ENCODE measurements around the gene CHPF2. TPM values are rescaled to one million over a fixed set of nuclear protein-coding genes. Genes with fewer than 3 reads are reported as not detected.
A peak's percentile ranks its signal among the peaks of the same experiment; 100 is the strongest.

CHPF2 gene
- total and polyA plus RNA-seq, 5 experiments from 2014 or later, result 16.8 to 48.6 (median 20.1) TPM

- POLR2A ChIA-PET, result interaction anchor here (0.6 to 2.5 kb wide), 13 partner anchors 9 to 1373 kb away, joined by 3 to 21 read pairs (median 4); partner anchors contain the start of genes H2BK1 and NUB1
- peak; percentile 99 for ATAC-seq
- peak within 1 kb of the TSS; percentile 95 to 98 (median 97) for H3K27ac Mint-ChIP-seq
- no peaks in the 10 kb centered on the region for H3K9me3 Mint-ChIP-seq
- H3K36me3 Mint-ChIP-seq, result peaks cover 0 to 40% (median 10%) of the 10 kb centered on the region in 3 donors
- peak within 1 kb of the TSS; percentile 88 to 100 (median 98) for H3K4me3 Mint-ChIP-seq
- peaks cover 25 to 47% (median 45%) of the 10 kb centered on the region in 4 donors for H3K4me1 Mint-ChIP-seq
- DNase-seq, result peak; percentile 91 to 99 (median 97)
- H3K27me3 Mint-ChIP-seq, result no peaks in the 10 kb centered on the region
Observed at GRCh38 chr7:151226875-151227782, 5.2 kb upstream of the CHPF2 start, which contains the start of gene ABCF2. ABCF2 (minus strand) TSS chr7:151227205; CDS start chr7:151226458, 747 bp downstream.

- no peaks in the 10 kb centered on the region for H3K9me3 Mint-ChIP-seq
- H3K36me3 Mint-ChIP-seq, result peaks cover 0 to 29% (median 10%) of the 10 kb centered on the region in 3 donors
- POLR2A ChIA-PET, result interaction anchor here (0.7 to 2.5 kb wide), 6 partner anchors 9 to 113 kb away, joined by 3 to 21 read pairs (median 5); partner anchors contain the start of gene NUB1
- H3K4me3 Mint-ChIP-seq, result peak overlapping the region; percentile 88 to 100 (median 98)
- no peak for ATAC-seq
- DNase-seq, result no peak
- peaks cover 30 to 53% (median 50%) of the 10 kb centered on the region in 4 donors for H3K4me1 Mint-ChIP-seq
- H3K27me3 Mint-ChIP-seq, result no peaks in the 10 kb centered on the region
- H3K27ac Mint-ChIP-seq, result peak overlapping the region in 9 of 10 donors; percentile 95 to 98 (median 97)
Observed at GRCh38 chr7:151228024-151228866, 4.0 kb upstream of the CHPF2 start.

GRCh38 chr7:151229249-151229648 lies 3.0 kb upstream of the CHPF2 start:
- POLR2A ChIA-PET, result interaction anchor here (0.6 to 1.0 kb wide), 3 partner anchors 15 to 555 kb away, joined by 3 to 4 read pairs (median 4); no protein-coding TSS in a partner anchor
- Mint-ChIP-seq H3K27ac (no peak overlapping the region), H3K4me3 (peak overlapping the region in 1 of 10 donors; percentile 22), H3K36me3 (peaks cover 0 to 21% (median 8%) of the 10 kb centered on the region in 3 donors), H3K27me3 (no peaks in the 10 kb centered on the region), H3K9me3 (no peaks in the 10 kb centered on the region), H3K4me1 (peaks cover 34 to 60% (median 59%) of the 10 kb centered on the region in 4 donors)
- ATAC-seq (no peak), DNase-seq (no peak)

GRCh38 chr7:151231080-151231479 lies 1.2 kb upstream of the CHPF2 start:
- peak overlapping the region in 3 of 10 donors; percentile 96 to 99 (median 96) for H3K27ac Mint-ChIP-seq
- POLR2A ChIA-PET, result interaction anchor here (1.2 to 4.0 kb wide), 2 partner anchors 11 to 13 kb away, joined by 3 to 26 read pairs; no protein-coding TSS in a partner anchor
- no peaks in the 10 kb centered on the region for H3K9me3 Mint-ChIP-seq
- ATAC-seq (no peak), DNase-seq (no peak)
- H3K4me1 Mint-ChIP-seq, result peaks cover 27 to 56% (median 49%) of the 10 kb centered on the region in 4 donors
- H3K27me3 Mint-ChIP-seq, result no peaks in the 10 kb centered on the region
- peaks cover 0 to 17% (median 0%) of the 10 kb centered on the region in 3 donors for H3K36me3 Mint-ChIP-seq
- H3K4me3 Mint-ChIP-seq, result peak overlapping the region in 9 of 10 donors; percentile 63 to 100 (median 97)

- DNase-seq (peak in 9 of 10 donors; percentile 34 to 79 (median 49)), ATAC-seq (peak; percentile 60 to 69)
- Mint-ChIP-seq H3K27me3 (no peaks in the 10 kb centered on the region), H3K4me3 (peak overlapping the region; percentile 95 to 100 (median 99)), H3K36me3 (peaks cover 0 to 25% (median 0%) of the 10 kb centered on the region in 3 donors), H3K4me1 (peaks cover 21 to 46% (median 36%) of the 10 kb centered on the region in 4 donors), H3K27ac (peak overlapping the region; percentile 95 to 99 (median 96)), H3K9me3 (no peaks in the 10 kb centered on the region)
- POLR2A ChIA-PET, result interaction anchor here (0.6 to 4.0 kb wide), 5 partner anchors 11 to 40 kb away, joined by 3 to 26 read pairs (median 4); no protein-coding TSS in a partner anchor
Observed at GRCh38 chr7:151232917-151233701, 826 bp downstream of the CHPF2 start.

- Mint-ChIP-seq H3K27ac (peak overlapping the region; percentile 95 to 99 (median 96)), H3K36me3 (peaks cover 0 to 25% (median 0%) of the 10 kb centered on the region in 3 donors), H3K4me1 (peaks cover 21 to 46% (median 35%) of the 10 kb centered on the region in 4 donors), H3K4me3 (peak overlapping the region; percentile 95 to 100 (median 99)), H3K9me3 (no peaks in the 10 kb centered on the region), H3K27me3 (no peaks in the 10 kb centered on the region)
- POLR2A ChIA-PET, result interaction anchor here (1.9 to 4.0 kb wide), 2 partner anchors 10 to 17 kb away, joined by 7 to 26 read pairs; no protein-coding TSS in a partner anchor
- ATAC-seq (no peak), DNase-seq (peak in 1 of 10 donors; percentile 30)
Observed at GRCh38 chr7:151233804-151234203, 1.5 kb downstream of the CHPF2 start.

GRCh38 chr7:151235091-151235787 lies 3.0 kb downstream of the CHPF2 start:
- ATAC-seq (no peak), DNase-seq (no peak)
- no peaks in the 10 kb centered on the region for H3K9me3 Mint-ChIP-seq
- peaks cover 0 to 35% (median 0%) of the 10 kb centered on the region in 3 donors for H3K36me3 Mint-ChIP-seq
- no peaks in the 10 kb centered on the region for H3K27me3 Mint-ChIP-seq
- peaks cover 21 to 46% (median 35%) of the 10 kb centered on the region in 4 donors for H3K4me1 Mint-ChIP-seq
- POLR2A ChIA-PET, result interaction anchor here (2.0 kb wide), 1 partner anchor 12 kb away, joined by 6 read pairs; the partner anchor contains the start of gene SMARCD3
- peak overlapping the region in 1 of 10 donors; percentile 7 for H3K27ac Mint-ChIP-seq
- peak overlapping the region in 5 of 10 donors; percentile 10 to 100 (median 36) for H3K4me3 Mint-ChIP-seq

GRCh38 chr7:151236406-151236805 lies 4.1 kb downstream of the CHPF2 start:
- Mint-ChIP-seq H3K9me3 (no peaks in the 10 kb centered on the region), H3K36me3 (peaks cover 0 to 39% (median 0%) of the 10 kb centered on the region in 3 donors), H3K4me3 (no peak overlapping the region), H3K27me3 (no peaks in the 10 kb centered on the region), H3K27ac (peak overlapping the region in 2 of 10 donors; percentile 21 to 27), H3K4me1 (peaks cover 21 to 44% (median 33%) of the 10 kb centered on the region in 4 donors)
- ATAC-seq (no peak), DNase-seq (no peak)
- POLR2A ChIA-PET, result interaction anchor here (0.6 to 2.1 kb wide), 3 partner anchors 9 to 75 kb away, joined by 3 to 8 read pairs (median 6); partner anchors contain the start of genes ABCF2 and SMARCD3

GRCh38 chr7:151237244-151238189 lies 5.2 kb downstream of the CHPF2 start:
- Mint-ChIP-seq H3K4me1 (peaks cover 15 to 39% (median 24%) of the 10 kb centered on the region in 4 donors), H3K4me3 (no peak overlapping the region), H3K36me3 (peaks cover 0 to 39% (median 0%) of the 10 kb centered on the region in 3 donors), H3K9me3 (no peaks in the 10 kb centered on the region), H3K27ac (no peak overlapping the region), H3K27me3 (no peaks in the 10 kb centered on the region)
- ATAC-seq (no peak), DNase-seq (no peak)
- POLR2A ChIA-PET, result interaction anchor here (2.0 to 2.1 kb wide), 2 partner anchors 10 kb away, joined by 6 to 8 read pairs; partner anchors contain the start of genes ABCF2 and SMARCD3
